ENCODE data around the gene ABTB1.
"Not testable (repeated sequence)": the region's sequence is repeated elsewhere in the genome, so short reads cannot be mapped to it uniquely, and the experiment has no call there.

The ABTB1 gene

DNA sequence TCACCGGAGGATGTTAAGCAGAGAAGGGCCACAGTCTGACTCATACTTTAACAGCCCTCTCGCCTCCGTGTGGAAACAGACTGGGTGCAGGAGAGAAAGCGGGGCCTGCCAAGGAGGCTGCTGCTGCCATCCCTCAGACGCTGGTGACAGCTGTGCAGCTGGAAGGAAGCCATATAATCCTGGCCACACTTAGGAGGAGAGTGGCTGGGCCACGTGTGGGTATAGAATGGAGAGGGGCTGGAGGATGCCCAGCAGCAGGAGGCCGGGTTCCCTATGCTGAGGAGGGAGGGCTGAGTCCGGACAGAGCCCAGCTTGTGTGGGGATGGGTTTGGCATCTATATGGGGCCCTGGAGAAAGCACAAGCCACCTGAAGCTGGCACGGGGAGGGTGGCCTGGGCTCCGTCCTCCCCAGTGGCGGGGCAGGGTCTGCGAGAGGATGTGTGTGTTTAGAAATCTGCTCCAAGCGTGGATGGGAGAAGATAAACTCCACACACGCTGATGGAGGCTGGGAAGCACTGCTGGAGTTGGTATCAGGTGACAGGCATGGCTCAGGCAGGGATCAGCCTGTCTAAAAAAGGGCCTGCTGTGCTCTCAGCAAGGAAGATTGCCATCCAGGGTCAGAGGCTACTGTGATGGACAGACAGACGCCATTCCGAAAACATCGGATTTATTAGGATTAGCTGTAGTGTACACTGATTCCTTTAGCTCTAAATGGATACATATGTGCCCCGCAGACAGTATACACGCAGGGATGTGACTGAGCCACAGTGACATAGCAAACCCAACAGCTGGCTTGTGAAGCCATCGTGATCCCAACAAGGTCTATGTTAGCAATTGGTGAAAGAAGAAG lies 15.9 kb downstream of the ABTB1 start:
- peak; percentile 9 for DNase-seq

DNA sequence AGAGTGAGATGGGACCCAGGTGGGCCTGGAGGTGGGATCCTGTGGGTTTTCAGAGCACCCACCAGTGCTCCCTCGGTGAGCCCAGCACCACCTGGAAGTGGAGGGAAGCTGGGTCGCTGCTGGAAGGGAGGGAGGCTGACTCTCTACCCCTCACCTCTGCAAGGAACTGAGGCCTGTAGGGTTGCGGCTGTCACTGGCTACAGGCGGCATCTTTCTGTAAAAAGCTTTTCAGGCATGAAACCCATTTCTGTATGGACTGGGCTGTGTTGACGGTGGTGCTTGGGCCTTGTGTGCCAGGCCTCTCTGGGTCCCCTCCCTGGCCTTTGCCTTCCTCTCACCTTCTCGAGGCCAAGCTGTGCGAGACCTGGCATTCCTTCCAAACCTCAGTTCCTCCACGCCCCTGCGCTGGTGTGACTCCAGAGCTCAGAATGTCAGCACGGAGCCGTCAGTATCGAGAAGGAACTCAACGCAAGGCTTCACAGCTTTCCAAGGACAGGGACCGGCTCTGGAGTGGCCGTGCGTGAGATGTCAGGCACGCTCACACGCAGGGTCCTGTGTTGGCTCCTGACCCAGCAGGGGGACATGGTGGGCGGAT lies 16.6 kb downstream of the ABTB1 start:
- DNase-seq: peak; percentile 25

DNA sequence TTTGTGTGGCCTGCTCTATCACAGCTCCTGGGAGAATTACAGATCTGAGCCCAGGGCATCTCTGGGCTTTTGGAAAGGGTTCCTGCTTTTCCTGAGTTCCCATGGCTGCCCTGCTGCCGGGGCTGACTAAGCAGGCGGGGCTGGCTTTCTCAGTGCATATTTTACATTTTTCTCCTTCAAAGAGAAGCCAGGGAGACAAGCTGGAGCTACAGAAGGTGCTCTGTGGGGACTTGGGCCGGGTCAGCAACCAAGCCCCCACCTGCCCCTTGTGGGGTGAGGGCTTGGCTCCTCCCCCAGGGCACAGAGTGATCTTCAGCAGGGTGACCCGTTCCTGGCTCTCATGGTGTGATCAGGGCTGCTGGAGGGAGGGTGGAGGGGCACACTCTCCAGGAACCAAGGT lies 17.4 kb downstream of the ABTB1 start:
- DNase-seq: no peak

DNA sequence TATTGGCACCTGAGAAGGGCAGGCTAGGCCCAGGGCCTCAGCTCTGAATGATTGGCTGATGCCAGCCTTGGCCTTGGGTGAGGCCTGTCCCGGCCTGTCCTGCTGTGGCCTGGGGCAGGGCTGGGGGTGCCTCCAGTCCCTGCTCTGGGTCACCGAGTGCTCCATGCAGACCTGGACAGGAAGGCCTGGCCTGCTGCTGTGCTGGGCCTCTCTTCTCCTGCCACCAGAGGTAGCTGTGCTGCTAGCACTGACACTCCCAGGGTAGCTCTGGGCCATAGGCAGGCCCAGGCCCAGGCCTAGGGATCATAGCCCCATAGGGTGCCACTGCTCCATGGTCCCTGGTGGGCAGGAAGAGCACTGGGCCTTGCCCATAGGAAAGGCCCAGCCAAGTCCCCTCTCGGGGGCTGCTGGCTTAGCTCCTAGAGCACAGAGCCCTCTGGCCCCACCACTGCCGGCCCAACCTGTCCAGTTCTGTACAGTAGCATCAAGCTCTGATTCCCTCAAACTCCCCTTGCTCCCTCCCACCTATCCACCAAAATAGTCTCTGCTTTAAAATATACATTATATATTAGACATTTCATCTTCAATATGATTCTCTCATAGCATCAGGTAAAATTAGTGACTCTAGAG lies 18.2 kb downstream of the ABTB1 start:
- DNase-seq: no peak

DNA sequence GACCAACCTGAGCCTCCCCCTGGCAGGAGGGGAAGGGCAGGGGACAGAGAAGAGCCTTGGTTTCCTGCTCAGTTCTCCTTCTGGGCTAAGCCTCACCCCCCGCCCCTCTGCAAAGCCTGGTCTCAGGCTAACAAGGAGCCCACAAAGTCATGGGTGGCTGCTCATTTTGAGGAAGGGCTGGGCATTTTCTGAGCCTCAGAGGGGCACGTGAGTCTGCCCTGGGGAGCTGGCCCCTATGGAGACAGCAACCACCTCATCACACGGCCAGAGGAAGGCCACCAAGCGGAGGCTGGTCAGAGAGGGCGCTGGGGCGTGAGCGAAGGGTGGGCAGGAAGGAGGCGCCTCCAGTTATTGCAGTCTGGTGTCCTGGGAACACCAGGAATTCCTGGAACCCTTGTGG lies 18.7 kb downstream of the ABTB1 start:
- DNase-seq: no peak

DNA sequence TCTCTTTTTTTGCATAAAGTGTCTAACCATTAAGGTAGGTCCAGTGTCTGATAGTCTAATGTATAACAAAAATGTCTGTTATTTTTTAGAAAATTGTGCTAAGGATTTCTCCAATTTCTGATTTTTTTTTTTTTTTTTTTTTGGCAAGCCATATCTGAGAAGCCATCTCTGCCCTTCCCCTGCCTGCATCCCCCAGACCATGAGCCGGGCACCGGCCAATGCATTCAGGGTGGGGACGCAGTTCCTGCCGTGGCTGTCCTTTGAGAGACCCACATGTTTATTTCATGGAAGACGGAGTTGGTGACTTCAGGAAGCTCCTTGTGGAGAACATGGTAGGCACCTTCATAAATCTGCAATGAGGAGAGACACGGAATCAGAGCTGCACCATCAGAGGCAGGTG lies 19.2 kb downstream of the ABTB1 start:
- no peak for DNase-seq

DNA sequence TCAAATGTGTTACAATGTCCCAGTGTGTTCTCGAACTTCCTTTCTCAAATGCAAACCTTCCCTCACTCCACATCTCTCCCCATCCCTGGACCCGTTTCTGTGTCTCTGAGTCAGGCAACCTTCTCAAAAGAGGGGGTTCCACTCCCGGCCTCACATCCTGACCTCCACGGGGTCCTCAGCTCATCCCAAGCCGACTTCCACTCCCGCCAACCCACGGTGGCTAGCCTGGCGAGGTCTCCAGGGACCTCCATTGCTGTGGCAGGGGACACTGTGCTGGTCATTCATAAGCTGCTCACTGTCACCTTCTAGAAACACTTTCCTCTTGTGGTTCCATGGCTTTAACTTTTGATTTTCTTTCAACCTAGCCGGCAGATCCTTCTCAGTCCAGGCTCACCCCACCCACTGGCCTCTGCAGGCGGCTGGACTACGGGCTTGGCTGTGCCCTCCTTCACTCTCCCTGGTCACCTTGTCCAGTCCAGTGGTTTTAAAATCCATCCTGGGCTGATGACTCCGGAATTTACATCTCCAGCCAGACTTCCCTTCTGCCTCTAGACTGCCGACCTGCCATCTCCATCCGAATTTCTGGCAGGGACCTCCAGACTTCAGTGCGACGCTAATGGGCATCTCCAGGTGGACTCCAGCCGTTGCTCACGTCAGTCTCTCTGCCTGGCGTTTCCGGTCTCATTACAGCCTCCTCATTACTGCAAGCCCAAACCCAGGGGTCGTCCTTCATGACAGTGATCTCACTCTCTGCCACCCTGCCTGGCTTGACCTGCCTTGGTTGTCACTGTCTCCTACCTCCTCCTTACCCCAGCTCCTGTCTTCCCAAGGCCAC lies 20.0 kb downstream of the ABTB1 start:
- no peak for DNase-seq

DNA sequence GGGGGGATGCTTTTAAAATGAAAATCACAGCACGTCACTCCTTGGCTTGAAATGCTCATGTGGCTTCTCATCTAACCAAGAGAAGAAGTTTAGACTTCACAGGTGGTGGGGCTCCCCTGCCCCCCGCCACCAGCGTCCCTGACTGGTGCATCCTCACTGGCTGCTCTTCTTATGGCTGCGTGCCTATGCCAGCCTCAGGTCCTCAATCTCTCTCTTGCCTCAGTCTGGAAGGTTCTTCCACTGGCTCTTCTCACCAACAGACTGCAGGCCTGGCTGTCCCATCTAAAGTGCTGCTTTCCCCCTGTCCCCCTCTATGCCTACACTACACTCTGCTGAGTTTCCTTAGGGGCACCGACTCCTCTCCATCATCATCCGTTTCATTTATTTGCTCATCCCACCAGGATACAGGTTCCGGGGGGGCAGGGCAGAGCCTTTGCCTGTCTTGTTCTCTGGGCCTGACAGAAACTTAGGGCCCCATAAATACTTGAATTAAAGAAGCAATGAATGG lies 20.6 kb downstream of the ABTB1 start:
- no peak for DNase-seq

DNA sequence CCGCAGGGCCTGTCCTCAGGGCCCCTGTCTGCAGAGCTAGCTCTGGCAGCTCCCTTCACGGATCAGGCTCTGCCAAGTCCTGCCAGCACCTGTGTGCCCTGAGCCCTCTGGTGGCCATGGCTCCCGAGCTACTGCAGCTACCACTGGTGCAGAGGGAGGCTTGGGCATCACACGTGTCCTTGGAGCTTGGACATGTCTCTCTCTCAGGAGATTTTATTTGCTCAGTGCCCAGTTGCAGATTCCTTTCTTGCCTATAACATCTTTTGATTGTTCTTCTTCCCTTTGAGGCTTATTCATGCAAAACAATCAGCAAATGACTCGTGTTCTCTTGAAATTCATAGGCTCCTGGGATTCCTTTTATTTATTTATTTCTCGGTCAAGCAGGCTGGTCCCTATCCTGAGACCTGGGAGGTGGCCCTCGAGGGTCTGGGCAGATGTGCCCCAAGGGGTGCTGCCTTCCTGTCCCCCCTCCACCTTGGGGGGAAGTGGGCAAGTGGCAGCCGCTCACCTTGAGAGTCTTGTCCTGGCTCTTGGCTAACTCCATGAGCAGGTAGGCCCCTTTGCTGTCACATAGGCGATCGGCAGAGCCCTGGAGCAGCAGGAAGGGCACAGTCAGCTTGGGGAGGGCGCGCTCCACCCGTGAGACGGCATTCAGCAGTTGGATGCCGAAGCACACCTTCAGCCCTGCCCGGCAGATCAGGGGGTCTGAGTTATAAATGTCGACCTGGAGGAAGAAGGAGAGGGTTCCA lies 21.9 kb downstream of the ABTB1 start:
- no peak for DNase-seq

DNA sequence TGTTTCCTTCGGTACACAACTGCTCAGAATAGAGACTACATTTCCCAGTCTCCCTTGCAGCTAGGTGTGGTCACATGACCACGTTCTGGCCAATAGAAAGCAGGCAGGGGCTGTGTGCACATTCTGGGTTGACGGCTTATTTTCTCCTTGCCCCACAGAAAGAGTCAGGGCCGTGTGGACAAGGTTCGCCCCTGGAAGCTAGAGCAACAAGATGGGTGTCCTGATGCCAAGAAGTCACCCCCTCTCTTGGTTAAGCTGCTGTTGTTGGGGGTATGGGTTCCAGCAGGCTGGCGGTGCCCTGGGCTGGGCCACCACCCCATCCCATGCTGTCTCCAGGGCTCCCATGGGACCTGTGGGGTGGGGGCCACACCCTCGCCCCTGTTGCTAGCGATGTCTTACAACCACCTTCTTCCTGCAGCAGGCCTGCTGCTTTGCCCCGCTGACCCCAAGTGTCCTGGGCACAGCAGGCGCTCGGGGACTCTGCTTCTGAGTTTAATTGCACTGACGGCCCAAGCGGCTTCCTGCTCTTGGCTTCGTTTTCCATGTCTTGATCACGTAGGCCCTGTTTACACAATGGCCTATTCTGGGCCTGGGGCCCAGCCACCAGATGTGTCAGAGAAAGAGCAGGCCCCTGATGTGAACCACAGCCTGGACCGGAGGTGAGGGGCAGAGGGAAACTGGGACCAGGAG lies 24.9 kb downstream of the ABTB1 start:
- DNase-seq: peak; percentile 49

DNA sequence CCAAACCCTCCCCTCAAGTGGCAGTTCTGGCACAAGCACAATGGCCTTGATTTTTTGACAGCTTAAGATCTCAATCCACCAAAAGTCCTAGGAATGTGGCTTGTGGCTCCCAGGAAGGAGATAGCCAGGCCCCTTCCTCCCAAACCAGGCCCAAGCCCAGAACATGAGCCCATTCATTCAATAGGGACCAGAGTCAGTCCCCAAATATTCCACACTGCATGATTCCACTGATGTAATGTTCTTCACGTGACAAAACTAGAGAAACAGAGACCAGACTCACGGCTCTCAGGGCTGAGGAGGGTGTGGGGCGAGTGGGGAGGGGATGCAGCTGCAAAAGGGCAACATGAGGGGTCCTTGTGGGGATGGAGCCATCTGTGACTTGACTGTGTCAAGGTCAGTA lies 25.5 kb downstream of the ABTB1 start:
- DNase-seq: no peak

DNA sequence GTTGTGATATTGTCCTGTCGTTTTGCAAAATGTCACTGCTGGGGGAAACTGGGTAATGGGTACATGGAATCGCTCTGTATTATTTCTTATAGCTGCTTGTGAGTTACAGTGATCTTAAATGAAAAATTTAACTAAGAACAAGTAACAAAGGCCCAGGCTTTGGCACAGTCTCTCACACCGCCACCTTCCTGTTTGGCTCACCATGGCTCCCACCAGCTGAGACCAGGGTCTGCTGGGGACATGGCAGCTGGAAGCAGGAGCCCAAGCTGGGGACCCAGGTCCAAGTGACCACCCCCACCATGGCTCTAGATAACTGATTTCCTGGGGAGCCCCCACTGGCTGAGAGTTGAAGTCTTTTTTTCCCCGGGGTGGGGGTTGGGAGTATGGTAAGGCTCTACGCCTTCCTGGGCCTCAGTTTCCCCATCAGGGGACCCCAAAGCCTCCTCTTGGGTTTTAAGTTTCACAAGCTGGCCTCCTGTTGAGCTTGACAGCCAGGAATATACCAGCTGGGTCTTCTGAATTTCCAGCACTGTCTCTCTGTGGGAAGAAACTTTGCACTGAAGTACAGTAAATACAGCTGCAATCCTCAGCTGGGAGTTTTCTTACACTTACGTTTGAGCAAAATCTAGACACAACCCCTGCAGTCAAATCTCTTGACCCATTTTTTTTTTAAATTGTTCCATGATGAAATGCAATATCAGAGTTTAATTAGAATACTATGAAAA lies 26.1 kb downstream of the ABTB1 start:
- no peak for DNase-seq

DNA sequence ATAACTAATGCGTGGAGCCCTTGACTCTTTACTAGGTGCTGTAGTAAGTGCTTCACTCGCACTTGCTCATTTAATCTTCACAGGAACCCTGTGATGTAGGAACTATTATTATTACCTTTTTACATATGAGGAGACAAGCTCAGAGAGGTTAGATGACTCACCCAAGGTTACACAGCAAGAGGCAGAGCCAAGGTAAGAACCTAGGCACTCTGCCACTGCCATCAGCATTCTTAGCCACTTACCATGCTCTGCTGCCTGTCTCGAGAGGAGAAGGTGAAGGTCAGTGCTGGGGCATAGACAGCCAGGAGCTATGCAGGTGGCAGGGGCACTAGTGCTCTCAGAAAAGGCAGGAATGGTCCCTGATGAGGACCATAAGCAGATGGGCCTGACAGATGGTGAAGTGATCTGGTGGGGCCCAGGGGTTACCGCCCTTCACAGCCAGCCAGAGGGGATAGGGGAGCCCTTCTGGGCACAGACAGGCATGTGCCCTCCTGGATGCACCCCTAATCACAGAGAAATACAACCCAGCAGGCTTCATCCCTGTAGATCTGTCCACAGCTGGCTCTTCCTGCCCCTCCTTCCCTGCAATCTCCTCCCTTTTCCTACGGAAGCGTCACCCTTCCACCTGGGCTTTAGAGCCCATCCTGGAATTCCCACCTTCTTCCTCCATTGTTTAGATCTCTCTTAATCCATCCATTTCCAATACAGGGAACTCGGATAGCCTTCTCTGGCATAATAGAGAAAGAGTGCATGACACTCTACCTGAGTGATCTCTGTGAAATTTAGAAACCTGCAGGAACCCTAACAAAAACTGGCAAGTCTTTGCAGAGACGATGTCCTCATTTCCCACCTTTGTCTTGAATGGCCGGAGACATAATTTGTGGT lies 26.9 kb downstream of the ABTB1 start:
- no peak for DNase-seq

DNA sequence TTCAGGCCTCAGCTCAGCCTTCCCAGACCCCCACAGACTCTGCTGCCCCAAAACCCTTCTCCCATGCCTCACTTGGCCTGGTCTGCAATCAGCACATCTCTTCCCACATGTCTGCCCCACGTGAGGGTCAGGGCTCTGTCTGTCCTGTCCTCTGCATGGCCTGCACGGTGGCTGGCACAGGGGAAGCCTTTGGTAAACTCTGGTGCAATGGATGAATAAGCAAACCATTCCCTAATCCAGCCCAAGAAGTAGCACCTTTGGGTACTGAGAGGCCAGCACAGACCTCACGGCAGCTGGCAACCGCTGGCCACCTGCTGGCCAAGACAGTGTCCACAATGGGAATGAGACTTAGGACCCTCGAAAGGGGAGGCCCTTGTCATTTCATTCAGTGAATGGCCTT lies 27.7 kb downstream of the ABTB1 start:
- no peak for DNase-seq

DNA sequence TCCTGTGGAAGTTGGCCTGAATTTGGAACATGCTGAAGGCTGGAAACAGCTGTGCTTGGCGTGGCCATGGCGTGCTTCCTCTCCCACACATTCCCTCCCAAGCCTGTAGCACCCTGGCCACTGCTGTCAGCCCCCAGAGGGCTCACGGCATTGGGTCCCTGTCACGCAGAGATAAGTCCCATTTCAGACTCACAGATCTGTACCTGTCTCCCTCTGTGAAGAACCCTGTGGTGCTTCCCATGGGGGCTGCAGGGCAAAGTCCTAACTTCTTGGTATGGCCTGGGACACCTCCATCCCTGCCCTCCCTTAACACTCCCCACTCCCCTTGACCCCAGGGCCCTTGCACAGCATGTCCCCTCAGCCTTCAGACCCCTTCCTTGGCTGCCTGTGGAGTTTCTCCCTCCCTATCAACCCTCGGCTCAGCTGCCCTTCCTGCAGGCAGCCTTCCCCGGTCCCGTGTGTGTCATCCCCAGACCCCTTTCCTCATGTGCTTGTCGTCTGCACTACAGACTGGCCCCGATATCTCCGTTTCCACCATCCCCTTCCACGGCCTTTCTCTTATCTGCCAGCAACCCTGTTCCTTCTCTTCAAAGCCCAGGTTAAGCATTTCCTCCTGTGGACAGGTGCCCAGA lies 28.6 kb downstream of the ABTB1 start:
- DNase-seq: no peak

DNA sequence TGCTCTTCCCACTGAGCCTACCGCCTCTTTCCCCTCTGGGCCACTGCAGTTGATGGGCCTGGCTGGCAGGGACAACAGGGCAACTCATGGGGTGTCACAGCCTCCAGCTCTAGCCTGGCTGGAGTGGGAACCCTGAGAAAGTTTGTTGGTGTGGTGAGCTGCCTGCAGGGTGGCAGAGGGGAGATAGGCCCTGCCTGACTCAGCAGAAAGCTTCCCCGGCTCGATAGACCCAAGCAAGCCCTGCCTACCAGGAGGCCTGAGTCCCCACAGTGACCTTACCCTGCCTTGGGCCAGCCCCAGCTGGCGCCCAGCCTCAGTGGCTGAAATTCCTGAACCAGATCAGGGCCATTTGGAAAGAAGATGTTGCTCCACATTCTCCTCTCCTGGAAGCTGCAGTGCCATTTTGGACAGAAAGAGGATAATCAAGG lies 29.4 kb downstream of the ABTB1 start:
- no peak for DNase-seq

DNA sequence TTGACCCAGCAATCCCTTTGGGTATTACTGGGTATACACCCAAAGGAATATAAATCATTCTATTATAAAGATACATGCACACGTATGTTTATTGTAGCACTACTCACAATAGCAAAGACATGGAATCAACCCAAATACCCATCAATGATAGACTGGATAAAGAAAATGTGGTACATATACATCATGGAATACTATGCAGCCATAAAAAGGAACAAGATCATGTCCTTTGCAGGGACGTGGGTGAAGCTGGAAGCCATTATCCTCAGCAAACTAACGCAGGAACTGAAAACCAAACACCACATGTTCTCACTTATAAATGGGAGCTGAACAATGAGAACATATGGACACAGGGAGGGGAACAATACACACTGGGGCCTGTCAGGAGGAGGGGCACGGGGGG lies 32.1 kb downstream of the ABTB1 start:
- not testable (repeated sequence) for DNase-seq

DNA sequence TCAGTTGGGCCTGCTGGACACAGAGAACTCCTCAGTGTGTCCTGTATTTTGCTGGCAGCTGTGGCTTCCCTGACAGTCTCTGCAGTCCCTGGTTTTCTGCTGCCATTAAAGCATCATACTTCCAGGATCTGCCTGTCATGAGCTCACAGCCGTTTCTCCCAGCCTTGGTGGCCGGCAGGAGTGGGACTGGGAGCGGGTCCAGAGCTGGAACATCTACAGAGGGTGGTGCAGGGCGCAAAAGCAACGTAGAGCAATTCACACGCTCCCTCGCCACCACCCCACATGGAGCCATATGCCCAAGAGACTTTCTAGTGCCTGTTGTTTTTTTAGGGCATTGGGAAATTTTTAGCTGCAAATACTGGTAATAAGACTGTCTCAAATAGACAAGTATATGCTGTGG lies 33.6 kb downstream of the ABTB1 start:
- no peak for DNase-seq

DNA sequence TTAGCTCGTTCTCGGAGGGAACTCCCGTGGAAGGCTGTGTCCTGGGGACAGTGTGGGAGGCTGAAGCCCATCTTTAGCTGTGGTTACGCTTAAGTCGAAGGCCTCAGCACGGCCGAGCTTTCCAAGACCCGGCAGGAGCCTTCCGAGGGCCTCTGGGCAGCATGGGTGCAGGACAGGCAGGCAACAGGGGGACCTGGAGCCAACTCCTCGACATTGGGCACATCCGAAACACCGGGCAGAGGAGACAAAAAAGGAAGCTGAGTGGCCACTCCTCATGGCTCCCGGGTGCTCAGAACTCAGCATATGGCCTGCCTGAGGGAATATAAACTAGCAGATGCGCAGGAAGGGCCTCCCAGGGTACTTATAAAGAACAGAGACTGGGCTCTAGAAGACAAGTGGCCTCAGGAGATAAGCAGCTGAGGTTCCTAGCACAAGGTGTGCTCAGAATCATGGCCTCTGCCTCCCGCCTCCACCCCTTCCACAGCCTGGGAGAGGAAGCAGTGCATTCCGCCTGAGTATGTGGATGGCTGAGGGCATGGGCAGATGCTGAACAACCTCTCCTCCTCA lies 34.1 kb downstream of the ABTB1 start:
- DNase-seq: no peak

Measured in activated CD4-positive, CD25-positive, alpha-beta regulatory T cell treated with anti-CD3 and anti-CD28 coated beads, Interleukin-2, amount 50 U/mL, for 72 hours (primary cell).